Fibroblast of lung (primary cell): ENCODE data around the gene FIBCD1. TPM values are rescaled to one million over a fixed set of nuclear protein-coding genes. Genes with fewer than 3 reads are reported as not detected.
A peak's percentile ranks its signal among the peaks of the same experiment; 100 is the strongest.

Experiments
- DNase-seq, 2 donors: peaks; one replicate each; pipeline versions ENCODE4 v3.0.0 to v3.0.0-alpha.2; 2010; ENCODE audit warnings: low read depth in 2 of 2
- H2AFZ ChIP-seq: 2 replicates; pipeline ENCODE4 v1.5.1; 2012; ENCODE audit warnings: low read length, control low read depth, inconsistent platforms
- H3K27ac ChIP-seq: 2 replicates; pipeline ENCODE4 v1.5.1; 2011; ENCODE audit warnings: low read length, control low read depth; ENCODE audit not compliant: insufficient read depth
- H3K27me3 ChIP-seq: 2 replicates; pipeline ENCODE4 v1.5.1; 2011; ENCODE audit warnings: mild to moderate bottlenecking, low read length; ENCODE audit not compliant: control insufficient read depth, insufficient read depth
- H3K36me3 ChIP-seq: 2 replicates; pipeline ENCODE4 v1.5.1; 2011; ENCODE audit warnings: low read length; ENCODE audit not compliant: control insufficient read depth, insufficient read depth
- H3K4me1 ChIP-seq: 2 replicates; pipeline ENCODE4 v1.5.1; 2011; ENCODE audit warnings: low read length; ENCODE audit not compliant: control insufficient read depth, insufficient read depth; ENCODE audit errors: extremely low read depth
- H3K4me2 ChIP-seq: 2 replicates; pipeline ENCODE4 v1.5.1; 2011; ENCODE audit warnings: low read length, control low read depth; ENCODE audit not compliant: insufficient read depth; ENCODE audit errors: extremely low read depth
- H3K4me3 ChIP-seq, 4 experiments: fragments of 200-600 bp in 1 of 4; sonication (generic) in 1 of 4; replicated peaks in 1 of 4; 2 replicates each; pipeline ENCODE4 v1.5.1; 2011 to 2016; ENCODE audit warnings: low read length in 4 of 4, low read depth in 3 of 4, mild to moderate bottlenecking in 3 of 4, control low read depth in 2 of 4, inconsistent platforms in 1 of 4, mixed read lengths in 1 of 4; ENCODE audit not compliant: insufficient read depth in 1 of 4; ENCODE audit errors: control extremely low read depth in 1 of 4
- H3K79me2 ChIP-seq: 2 replicates; pipeline ENCODE4 v1.5.1; 2012; ENCODE audit warnings: mild to moderate bottlenecking, low read length, inconsistent platforms; ENCODE audit not compliant: control insufficient read depth, insufficient read depth
- H3K9ac ChIP-seq: 2 replicates; pipeline ENCODE4 v1.5.1; 2011; ENCODE audit warnings: mild to moderate bottlenecking, low read length, control low read depth; ENCODE audit not compliant: insufficient read depth
- H3K9me3 ChIP-seq: 2 replicates; pipeline ENCODE4 v1.5.1; 2012; ENCODE audit warnings: low read depth, low read length; ENCODE audit not compliant: control insufficient read depth, insufficient read depth
- H4K20me1 ChIP-seq: 2 replicates; pipeline ENCODE4 v1.5.1; 2011; ENCODE audit warnings: low read length; ENCODE audit not compliant: control insufficient read depth, insufficient read depth; ENCODE audit errors: extremely low read depth
- CTCF ChIP-seq, 2 donors: IDR thresholded peaks in 1 of 2; conservative IDR thresholded peaks in 1 of 2; 1 replicate in 1 of 2; 2 replicates in 1 of 2; pipeline ENCODE4 v1.5.1; 2011 to 2012; ENCODE audit warnings: low read length in 2 of 2, control low read depth in 1 of 2, inconsistent platforms in 1 of 2, low read depth in 1 of 2, mild to moderate bottlenecking in 1 of 2
- EZH2 ChIP-seq: IDR thresholded peaks from 2 replicates; pipeline ENCODE4 v1.5.1; 2012; ENCODE audit warnings: low read length, control low read depth, mild to moderate bottlenecking; ENCODE audit errors: missing control alignments
- polyA plus RNA-seq, 2 donors: library from polyadenylated mRNA; depleted of rRNA in 1 of 2; stranded (reverse) in 1 of 2; unstranded in 1 of 2; fragments of >200 nt; gene quantifications; 2 replicates each; pipeline ENCODE4 v1.2.1, GENCODE V29; 2011 to 2012; ENCODE audit warnings: missing spikeins in 1 of 2
- total RNA-seq: library from RNA; depleted of rRNA; stranded (reverse); fragments of >200 nt; gene quantifications from 2 replicates; pipeline ENCODE4 v1.2.1, GENCODE V29; 2014

FIBCD1 gene
- total and polyA plus RNA-seq, 2 donors (not counting 1 experiment from before 2014, with no cell fraction given): 7.3 to 28.0 TPM

- Histone ChIP-seq H3K9me3 (no peaks in the 10 kb centered on the region), H3K4me2 (no peak overlapping the region), H4K20me1 (no peaks in the 10 kb centered on the region), H3K27ac (peak overlapping the region; percentile 6), H3K4me1 (peaks cover 20% of the 10 kb centered on the region), H3K27me3 (no peaks in the 10 kb centered on the region), H3K79me2 (peaks cover 81% of the 10 kb centered on the region), H3K4me3 (no peak overlapping the region), H3K36me3 (peaks cover 7% of the 10 kb centered on the region), H3K9ac (no peak overlapping the region), H2AFZ (no peak overlapping the region)
- no peak for DNase-seq
- TF ChIP-seq EZH2 (no peak), CTCF (conservative IDR thresholded peaks at IDR 0.05 in 1 of 2, IDR thresholded peaks at IDR 0.05 in 1 of 2; ENCODE audit: low read depth in 1 of 2, low read length in 2 of 2) (no peak)
Observed at GRCh38 chr9:130854835-130855234, 84.2 kb downstream of the FIBCD1 start.

GRCh38 chr9:130854092-130854491 is 85.0 kb downstream of the FIBCD1 start:
- DNase-seq: peak in 1 of 2 donors; percentile 60
- Histone ChIP-seq H3K4me1 (peaks cover 16% of the 10 kb centered on the region), H3K27ac (no peak overlapping the region), H3K9ac (no peak overlapping the region), H3K79me2 (peaks cover 83% of the 10 kb centered on the region), H3K36me3 (peaks cover 7% of the 10 kb centered on the region), H3K27me3 (no peaks in the 10 kb centered on the region), H3K4me2 (no peak overlapping the region), H3K9me3 (no peaks in the 10 kb centered on the region), H4K20me1 (no peaks in the 10 kb centered on the region), H2AFZ (no peak overlapping the region), H3K4me3 (no peak overlapping the region)
- TF ChIP-seq EZH2 (no peak), CTCF (conservative IDR thresholded peaks at IDR 0.05 in 1 of 2, IDR thresholded peaks at IDR 0.05 in 1 of 2; ENCODE audit: low read depth in 1 of 2, low read length in 2 of 2) (no peak)

- Histone ChIP-seq H3K4me2 (no peak overlapping the region), H3K9ac (no peak overlapping the region), H2AFZ (no peak overlapping the region), H4K20me1 (no peaks in the 10 kb centered on the region), H3K9me3 (no peaks in the 10 kb centered on the region), H3K4me1 (peaks cover 12% of the 10 kb centered on the region), H3K79me2 (peaks cover 85% of the 10 kb centered on the region), H3K36me3 (peaks cover 7% of the 10 kb centered on the region), H3K4me3 (no peak overlapping the region), H3K27ac (no peak overlapping the region), H3K27me3 (no peaks in the 10 kb centered on the region)
- TF ChIP-seq CTCF (conservative IDR thresholded peaks at IDR 0.05 in 1 of 2, IDR thresholded peaks at IDR 0.05 in 1 of 2; ENCODE audit: low read depth in 1 of 2, low read length in 2 of 2) (no peak), EZH2 (no peak)
- DNase-seq: no peak
Observed at GRCh38 chr9:130852801-130853200, 86.2 kb downstream of the FIBCD1 start.

Other genes starting within 250 kb of the FIBCD1 start
- gene EXOSC2, start 245.5 kb downstream of the FIBCD1 start, total RNA-seq: 22.0 and 27.7 TPM in 2 replicates
- 29.6 and 46.1 TPM in 2 replicates for gene EXOSC2, start 245.5 kb downstream of the FIBCD1 start, polyA plus RNA-seq
- 47.8 and 65.4 TPM in 2 replicates for gene ABL1, start 104.0 kb downstream of the FIBCD1 start, total RNA-seq
- 44.3 and 46.6 TPM in 2 replicates for gene ABL1, start 104.0 kb downstream of the FIBCD1 start, polyA plus RNA-seq
- gene QRFP, start 42.4 kb downstream of the FIBCD1 start, total RNA-seq: not detected in 2 replicates
- not detected in 2 replicates for gene QRFP, start 42.4 kb downstream of the FIBCD1 start, polyA plus RNA-seq
- under 0.01 and 0.17 TPM in 2 replicates for gene LAMC3, start 69.9 kb upstream of the FIBCD1 start, total RNA-seq
- 0.02 and 1.4 TPM in 2 replicates for gene LAMC3, start 69.9 kb upstream of the FIBCD1 start, polyA plus RNA-seq
- gene AIF1L, start 157.3 kb upstream of the FIBCD1 start, total RNA-seq: 0.51 and 3.3 TPM in 2 replicates
- gene AIF1L, start 157.3 kb upstream of the FIBCD1 start, polyA plus RNA-seq: 1.8 and 2.3 TPM in 2 replicates
- gene NUP214, start 186.3 kb upstream of the FIBCD1 start, total RNA-seq: 8.7 and 12.2 TPM in 2 replicates
- gene NUP214, start 186.3 kb upstream of the FIBCD1 start, polyA plus RNA-seq: 5.0 and 6.8 TPM in 2 replicates